NCI-H82 (cell line): ENCODE measurements around the gene IQSEC1.

Experiments
- DNase-seq: peaks from one replicate; lab custom pipeline; 2025; lab: John Stamatoyannopoulos, UW

Gene IQSEC1

GRCh38 chr3:12985148-12985547 lies 88.1 kb downstream of the IQSEC1 start:
- DNase-seq, result peak; percentile 14

DNA sequence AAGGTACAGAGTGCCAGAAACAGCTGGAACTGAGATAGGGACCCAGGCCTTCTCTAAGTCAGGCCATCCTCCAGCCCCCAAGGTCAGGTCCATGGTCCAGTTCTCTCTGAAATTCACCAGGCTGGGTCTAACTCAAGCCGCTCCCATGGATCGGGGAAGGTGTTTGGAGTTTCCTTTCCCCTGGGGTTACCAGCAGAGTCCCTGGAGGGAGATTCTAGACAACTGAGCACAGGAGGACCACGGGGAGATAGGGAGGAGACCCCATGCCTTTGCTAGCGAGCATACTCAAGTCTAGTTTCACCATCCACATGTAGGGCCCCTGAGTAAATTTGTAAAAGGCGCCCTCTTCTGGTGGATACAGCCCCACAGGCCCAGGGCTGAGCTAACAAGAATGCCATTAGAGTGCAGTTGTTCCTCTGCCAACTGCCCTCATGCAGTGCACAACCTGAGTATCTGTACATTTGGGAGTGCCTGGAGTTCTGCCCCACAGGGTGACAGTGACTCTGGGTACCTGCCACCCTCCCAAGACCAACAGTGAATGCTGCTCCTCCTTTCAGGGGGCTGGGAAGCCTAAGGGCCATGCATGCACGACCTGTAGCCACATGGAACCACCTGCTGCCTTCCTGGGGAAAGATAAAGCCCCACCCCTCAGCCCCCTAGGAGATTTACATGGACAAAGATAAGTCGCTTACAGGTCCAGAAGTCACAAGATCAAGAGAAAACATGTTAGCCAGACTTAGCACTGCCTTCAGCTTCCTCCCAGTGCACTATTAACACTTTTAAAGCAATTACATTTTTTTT lies 89.0 kb downstream of the IQSEC1 start:
- DNase-seq, result peak; percentile 88

- peak; percentile 71 for DNase-seq
These were observed 89.9 kb downstream of the IQSEC1 start for GRCh38 chr3:12983319-12983718.

DNA sequence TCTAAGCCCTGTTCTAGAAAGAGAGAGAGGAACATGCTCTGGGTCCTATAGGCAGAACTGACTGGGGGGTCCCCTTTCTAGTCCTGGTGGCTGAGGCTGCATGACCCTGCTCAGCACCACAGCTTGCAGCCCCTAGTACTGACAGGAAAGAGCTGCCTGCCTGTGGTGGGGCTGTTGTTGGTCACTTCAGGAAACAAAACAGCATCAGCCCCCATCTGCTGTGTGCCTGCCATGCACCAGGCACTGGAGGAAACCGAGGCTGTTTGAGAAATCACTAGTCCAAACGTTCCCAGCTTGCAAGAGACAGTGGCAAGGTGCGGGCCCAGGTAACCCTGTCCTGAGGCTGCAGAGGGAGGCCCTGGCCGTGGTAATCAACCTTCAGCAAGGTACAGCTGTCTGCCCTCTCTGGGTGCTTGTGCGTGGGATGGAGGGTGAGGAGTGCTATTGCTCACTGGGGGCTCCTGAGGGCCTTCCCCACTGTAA lies 90.6 kb downstream of the IQSEC1 start:
- no peak for DNase-seq

- peak; percentile 8 for DNase-seq
These were observed 91.6 kb downstream of the IQSEC1 start for GRCh38 chr3:12981306-12982275.

GRCh38 chr3:12980596-12981290 lies 92.5 kb downstream of the IQSEC1 start:
- no peak for DNase-seq

DNA sequence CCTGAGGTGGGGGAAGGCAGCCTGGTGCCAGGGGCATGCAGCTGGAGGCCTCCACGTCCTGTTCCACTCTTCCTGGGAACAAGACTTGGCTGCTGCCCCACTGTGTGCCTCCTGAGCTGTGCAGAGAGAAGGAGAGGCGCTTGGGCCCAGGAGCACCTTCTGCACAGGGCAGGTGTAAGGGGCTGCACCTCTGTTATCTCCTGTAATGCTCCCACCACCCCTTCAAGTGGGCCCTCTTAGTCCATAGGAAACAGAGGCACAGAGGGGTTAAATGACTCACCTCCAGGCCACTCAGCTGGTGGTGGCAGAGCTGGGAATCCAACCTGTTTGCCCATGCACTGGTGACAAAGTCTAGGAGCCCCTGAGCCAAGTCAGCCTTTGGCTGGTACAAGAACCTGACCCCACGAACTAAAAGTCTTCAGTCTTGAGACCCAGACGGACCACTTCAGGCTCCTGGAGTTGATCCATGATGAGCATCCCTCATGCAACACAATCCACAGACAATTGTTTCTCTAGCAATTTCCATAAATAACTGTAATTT lies 93.2 kb downstream of the IQSEC1 start:
- DNase-seq, result no peak

DNA sequence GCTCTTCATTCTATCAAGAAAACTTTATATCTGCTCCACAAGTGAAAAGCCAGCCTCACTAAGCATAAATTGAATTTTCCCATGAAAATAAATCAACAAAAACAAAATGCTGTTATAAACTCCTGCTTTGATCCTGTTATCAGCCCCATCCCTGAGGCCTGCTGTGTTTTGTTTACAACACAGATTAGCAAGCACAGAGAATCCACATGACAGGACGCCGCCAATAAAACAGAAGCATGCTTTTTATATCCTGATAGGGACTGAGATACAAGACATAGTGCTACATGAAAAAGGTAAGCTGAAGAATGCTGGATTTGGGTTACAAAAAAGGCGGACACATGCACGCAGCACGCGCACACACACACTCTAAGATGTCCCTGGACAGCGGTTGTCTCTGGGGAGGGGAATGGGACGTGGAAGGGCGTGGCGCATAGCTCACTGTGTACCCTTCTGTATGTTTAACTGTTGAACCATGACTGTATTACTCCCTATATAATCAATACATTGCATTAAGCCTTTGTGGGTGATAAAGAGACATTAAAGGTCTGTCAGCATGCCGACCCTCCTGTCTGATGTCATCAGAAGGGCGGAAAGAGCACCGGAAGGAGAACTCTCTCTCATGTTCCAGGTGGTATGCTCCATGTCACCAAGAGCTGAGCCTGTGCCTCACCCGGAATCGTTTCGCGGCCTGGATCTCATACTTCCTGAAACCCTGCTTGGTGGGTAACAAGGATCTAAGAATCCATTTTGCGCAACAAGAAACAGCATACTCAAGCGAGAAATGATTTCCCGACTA lies 93.9 kb downstream of the IQSEC1 start:
- peak; percentile 55 for DNase-seq

- no peak for DNase-seq
These were observed 94.5 kb downstream of the IQSEC1 start for GRCh38 chr3:12978682-12979081.

DNA sequence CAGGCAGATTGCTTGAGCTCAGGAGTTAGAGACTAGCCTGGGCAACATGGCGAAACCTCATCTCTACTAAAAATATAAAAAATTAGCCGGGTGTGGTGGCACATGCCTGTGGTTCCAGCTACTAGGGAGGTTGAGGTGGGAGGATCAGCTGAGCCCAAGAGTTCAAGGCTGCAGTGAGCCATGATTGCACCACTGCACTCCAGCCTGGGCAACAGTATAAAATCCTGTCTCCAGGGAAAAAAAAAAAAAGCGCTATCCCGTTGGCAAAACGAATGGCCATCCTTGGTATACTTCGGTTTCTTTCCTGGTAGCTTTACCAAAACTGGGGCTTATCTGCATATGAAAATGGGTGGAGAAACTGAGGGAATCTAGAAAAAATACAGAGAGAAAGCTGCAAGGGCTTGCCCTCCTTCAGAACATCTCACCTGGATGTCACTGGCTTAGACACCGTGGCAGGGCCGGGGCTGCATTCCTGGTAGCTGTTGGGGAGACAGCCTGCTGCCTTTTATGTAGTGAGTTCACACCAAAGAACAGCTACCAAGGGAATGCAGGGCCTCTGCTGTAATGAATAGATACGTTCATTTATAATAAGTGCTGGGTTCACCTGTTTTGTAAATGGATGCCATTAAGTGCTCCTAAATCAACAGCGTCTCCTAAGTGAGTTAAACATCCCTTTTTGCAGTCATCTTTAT lies 96.0 kb downstream of the IQSEC1 start:
- no peak for DNase-seq

GRCh38 chr3:12975748-12976522 lies 97.3 kb downstream of the IQSEC1 start:
- DNase-seq, result no peak

DNA sequence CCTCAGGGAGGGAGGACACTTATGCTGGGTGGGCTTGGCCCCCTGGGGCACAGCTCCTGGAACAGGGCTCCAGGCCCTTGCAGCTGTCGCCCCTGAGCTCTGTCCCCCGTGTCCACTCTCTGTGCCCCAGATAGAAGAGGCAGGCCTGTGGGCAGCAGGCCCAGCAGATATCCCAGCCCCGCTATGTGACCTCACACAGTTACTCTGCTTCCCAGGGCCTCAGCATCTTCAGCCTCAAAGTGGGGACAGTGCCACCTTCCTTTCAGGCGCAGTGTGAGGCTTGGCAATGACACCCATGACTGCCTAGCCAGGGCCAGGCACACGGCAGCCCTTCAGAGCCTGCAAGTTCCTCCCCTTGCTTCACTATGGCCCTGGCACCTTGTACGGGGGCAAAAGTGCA lies 98.4 kb downstream of the IQSEC1 start:
- no peak for DNase-seq

GRCh38 chr3:12974334-12974733 lies 98.9 kb downstream of the IQSEC1 start:
- DNase-seq, result no peak

DNA sequence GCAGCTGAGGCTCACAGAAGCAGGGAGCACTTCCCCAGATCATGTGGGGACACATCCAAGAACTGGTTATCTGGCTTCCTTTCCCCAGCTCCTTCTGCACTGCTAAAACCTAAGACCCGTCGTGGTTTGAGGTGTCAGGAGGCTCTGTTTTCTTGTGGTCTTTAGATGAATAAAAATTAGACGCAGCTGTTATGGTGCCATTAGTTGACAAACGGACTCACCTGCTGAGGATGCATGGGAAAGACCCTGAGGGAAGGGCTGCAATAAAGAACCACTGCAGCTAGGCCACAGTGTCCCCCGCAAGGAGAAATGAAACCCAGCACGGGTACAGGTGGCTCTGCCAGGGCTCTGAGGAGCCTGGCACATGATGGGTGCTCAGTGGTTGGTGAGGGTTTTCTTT lies 99.4 kb downstream of the IQSEC1 start:
- DNase-seq, result no peak

GRCh38 chr3:12972781-12973702 lies 100.2 kb downstream of the IQSEC1 start:
- no peak for DNase-seq

- DNase-seq, result no peak
These were observed 101.2 kb downstream of the IQSEC1 start for GRCh38 chr3:12972043-12972442.

DNA sequence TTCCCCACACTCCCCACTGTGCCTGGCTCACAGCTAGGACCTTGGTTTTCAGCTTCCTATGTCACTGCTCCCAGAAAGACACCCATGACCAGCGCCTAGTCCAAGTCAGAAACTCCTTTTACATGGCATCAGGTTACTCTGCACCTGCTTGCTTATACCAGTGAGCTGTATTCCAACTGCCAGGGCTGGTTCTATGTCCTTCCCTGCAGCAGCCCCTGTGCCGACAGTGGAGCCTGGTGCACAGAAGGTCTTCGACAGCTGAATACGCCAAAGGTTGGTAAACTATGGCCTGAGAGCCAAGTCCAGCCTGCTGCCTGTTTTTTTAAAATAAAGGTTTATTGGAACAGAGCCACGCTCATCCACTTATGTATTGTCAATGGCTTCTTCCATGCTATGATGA lies 102.5 kb downstream of the IQSEC1 start:
- peak; percentile 10 for DNase-seq

DNA sequence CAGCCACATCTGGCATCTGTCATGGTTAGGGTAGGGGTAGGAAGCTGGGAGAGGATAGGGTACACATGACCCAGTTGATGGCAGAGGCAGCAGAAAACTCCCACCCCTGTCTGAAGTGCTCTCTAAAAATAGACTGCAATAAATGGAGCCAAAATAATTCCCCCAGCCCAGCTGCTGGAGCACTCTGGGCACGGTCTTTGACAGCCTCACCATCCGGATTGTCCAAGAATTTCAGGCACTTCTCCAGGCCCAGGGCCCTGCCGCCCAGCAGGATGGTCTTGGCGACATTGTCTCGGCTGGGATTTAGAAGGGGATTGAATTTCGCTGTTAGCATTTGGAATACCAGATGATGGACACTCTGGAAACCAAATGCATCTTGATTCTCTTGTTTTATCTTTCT lies 103.7 kb downstream of the IQSEC1 start:
- peak; percentile 8 for DNase-seq

GRCh38 chr3:12968541-12968940 lies 104.7 kb downstream of the IQSEC1 start:
- DNase-seq, result no peak
